Measurements from ENCODE around the gene XYLT2.

GRCh38 chr17:50299776-50300175, 46.1 kb upstream of the XYLT2 start:
- TF ChIP-seq CTCF (IDR thresholded peaks at IDR 0.05; ENCODE audit: insufficient read depth, low read depth, low read length) (no peak), EZH2 (IDR thresholded peaks at IDR 0.05; ENCODE audit: insufficient read depth, low read length) (no peak)

Measured in astrocyte (in vitro differentiated cells and primary cell).